Hematopoietic multipotent progenitor cell treated with erythropoietin and hydrocortisone succinate and interleukin-3 and kit ligand, for 17 days (in vitro differentiated cells): Measurements from ENCODE around the gene OSTF1.

ENCODE experiments used
- DNase-seq: peaks from one replicate; pipeline ENCODE4 v3.0.0-alpha.2; 2015; ENCODE audit warnings: low spot score

Gene OSTF1

GRCh38 chr9:75167281-75167680, 79.0 kb downstream of the OSTF1 start:
- no peak for DNase-seq

GRCh38 chr9:75168270-75169178, 80.2 kb downstream of the OSTF1 start:
- DNase-seq: no peak

GRCh38 chr9:75169623-75170022, 81.3 kb downstream of the OSTF1 start:
- no peak for DNase-seq

- DNase-seq: no peak
These were observed 82.6 kb downstream of the OSTF1 start for GRCh38 chr9:75170898-75171360.

- no peak for DNase-seq
These were observed 87.1 kb downstream of the OSTF1 start for GRCh38 chr9:75175395-75175794.

- DNase-seq: peak; percentile 25
These were observed 87.7 kb downstream of the OSTF1 start for GRCh38 chr9:75176037-75176436.

- peak; percentile 53 for DNase-seq
These were observed 93.4 kb downstream of the OSTF1 start for GRCh38 chr9:75181750-75182149.

GRCh38 chr9:75183306-75183705, 95.0 kb downstream of the OSTF1 start:
- DNase-seq: no peak

- no peak for DNase-seq
These were observed 96.2 kb downstream of the OSTF1 start for GRCh38 chr9:75184471-75184870.

GRCh38 chr9:75185585-75186170, 97.4 kb downstream of the OSTF1 start:
- DNase-seq: peak; percentile 45

- DNase-seq: peak; percentile 35
These were observed 98.6 kb downstream of the OSTF1 start for GRCh38 chr9:75186767-75187380.

- DNase-seq: no peak
These were observed 100.4 kb downstream of the OSTF1 start for GRCh38 chr9:75188756-75189155.

GRCh38 chr9:75190762-75191161, 102.4 kb downstream of the OSTF1 start:
- no peak for DNase-seq
